ENCODE measurements around the gene FAM163B.

The FAM163B gene

DNA sequence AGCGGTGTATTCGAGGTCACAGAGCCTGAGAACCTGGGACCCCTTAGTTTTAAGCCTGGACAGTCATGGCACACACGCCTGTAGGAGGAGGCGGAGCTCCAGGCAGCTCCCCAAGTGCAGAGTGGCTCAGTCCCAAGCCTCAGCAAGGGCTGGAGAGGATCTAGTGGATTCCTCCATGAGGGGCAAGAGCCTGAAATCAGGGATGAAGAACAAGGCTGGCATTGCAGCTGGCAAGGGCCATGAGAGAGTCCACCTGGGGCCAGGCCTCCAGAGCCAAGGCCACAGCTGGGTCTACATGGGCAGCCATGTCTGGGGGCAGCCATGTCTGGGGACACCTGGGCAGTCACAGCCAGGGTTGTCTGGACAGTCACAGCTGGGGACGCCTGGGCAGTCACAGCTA, 52.8 kb downstream of the FAM163B start:
- Histone ChIP-seq H3K9me3 (replicated peaks; ENCODE audit: insufficient read depth, low read length) (no peaks in the 10 kb centered on the region), H2AFZ (ENCODE audit: low read length) (no peak overlapping the region), H3K36me3 (replicated peaks; ENCODE audit: insufficient read depth, low read length) (no peaks in the 10 kb centered on the region), H3K4me1 (ENCODE audit: low read length) (peaks cover 12% of the 10 kb centered on the region), H3K79me2 (ENCODE audit: low read length) (no peaks in the 10 kb centered on the region), H3K27me3 (replicated peaks; ENCODE audit: insufficient read depth, low read length) (peaks cover 49% of the 10 kb centered on the region), H3F3A (ENCODE audit: insufficient read depth, low read length) (no peaks in the 10 kb centered on the region), H4K20me1 (ENCODE audit: insufficient read depth, low read length) (no peaks in the 10 kb centered on the region), H3K4me3 (ENCODE audit: low read length) (no peak overlapping the region), H3K27ac (ENCODE audit: low read length) (no peak overlapping the region), H3K4me2 (ENCODE audit: low read depth, low read length) (no peak overlapping the region), H3K9me2 (replicated peaks; ENCODE audit: insufficient read depth, low read length) (no peaks in the 10 kb centered on the region), H3K9ac (ENCODE audit: low read length) (no peak overlapping the region)
- TF ChIP-seq EZH2 (optimal IDR thresholded peaks at IDR 0.05; ENCODE audit: low read depth, low read length) (no peak), EZH2phosphoT487 (IDR thresholded peaks at IDR 0.05; ENCODE audit: low read length) (no peak)
- TF ChIP-seq, protein P1, sequence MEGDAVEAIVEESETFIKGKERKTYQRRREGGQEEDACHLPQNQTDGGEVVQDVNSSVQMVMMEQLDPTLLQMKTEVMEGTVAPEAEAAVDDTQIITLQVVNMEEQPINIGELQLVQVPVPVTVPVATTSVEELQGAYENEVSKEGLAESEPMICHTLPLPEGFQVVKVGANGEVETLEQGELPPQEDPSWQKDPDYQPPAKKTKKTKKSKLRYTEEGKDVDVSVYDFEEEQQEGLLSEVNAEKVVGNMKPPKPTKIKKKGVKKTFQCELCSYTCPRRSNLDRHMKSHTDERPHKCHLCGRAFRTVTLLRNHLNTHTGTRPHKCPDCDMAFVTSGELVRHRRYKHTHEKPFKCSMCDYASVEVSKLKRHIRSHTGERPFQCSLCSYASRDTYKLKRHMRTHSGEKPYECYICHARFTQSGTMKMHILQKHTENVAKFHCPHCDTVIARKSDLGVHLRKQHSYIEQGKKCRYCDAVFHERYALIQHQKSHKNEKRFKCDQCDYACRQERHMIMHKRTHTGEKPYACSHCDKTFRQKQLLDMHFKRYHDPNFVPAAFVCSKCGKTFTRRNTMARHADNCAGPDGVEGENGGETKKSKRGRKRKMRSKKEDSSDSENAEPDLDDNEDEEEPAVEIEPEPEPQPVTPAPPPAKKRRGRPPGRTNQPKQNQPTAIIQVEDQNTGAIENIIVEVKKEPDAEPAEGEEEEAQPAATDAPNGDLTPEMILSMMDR (IDR thresholded peaks at IDR 0.05; ENCODE audit: low read length), result no peak
- DNase-seq, result no peak

DNA sequence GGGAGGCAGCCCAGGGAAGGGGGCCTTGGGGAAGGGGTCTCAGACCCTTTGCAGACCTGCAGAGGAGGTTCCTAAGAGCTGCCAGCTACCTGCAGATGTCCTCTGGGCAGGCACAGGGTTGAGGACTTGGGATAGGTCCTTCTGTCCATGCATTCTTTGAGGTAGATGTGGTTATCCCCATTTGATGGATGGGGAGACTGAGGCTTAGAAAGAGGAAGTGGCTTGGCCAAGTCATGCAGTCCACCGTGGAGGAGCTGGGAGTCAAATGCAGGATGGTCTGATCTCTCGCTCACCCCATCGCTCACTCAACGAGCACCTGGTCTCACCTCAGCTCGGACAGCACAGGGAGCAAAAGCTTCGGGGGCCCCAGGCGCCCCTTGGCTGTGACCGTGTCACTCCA, 54.5 kb downstream of the FAM163B start:
- Histone ChIP-seq H3K9me3 (replicated peaks; ENCODE audit: insufficient read depth, low read length) (no peaks in the 10 kb centered on the region), H3K4me3 (ENCODE audit: low read length) (no peak overlapping the region), H3K79me2 (ENCODE audit: low read length) (no peaks in the 10 kb centered on the region), H2AFZ (ENCODE audit: low read length) (no peak overlapping the region), H3K9me2 (replicated peaks; ENCODE audit: insufficient read depth, low read length) (no peaks in the 10 kb centered on the region), H3K4me1 (ENCODE audit: low read length) (peaks cover 12% of the 10 kb centered on the region), H3K27me3 (replicated peaks; ENCODE audit: insufficient read depth, low read length) (peaks cover 50% of the 10 kb centered on the region), H3K4me2 (ENCODE audit: low read depth, low read length) (no peak overlapping the region), H3F3A (ENCODE audit: insufficient read depth, low read length) (no peaks in the 10 kb centered on the region), H3K36me3 (replicated peaks; ENCODE audit: insufficient read depth, low read length) (no peaks in the 10 kb centered on the region), H3K9ac (ENCODE audit: low read length) (no peak overlapping the region), H3K27ac (ENCODE audit: low read length) (no peak overlapping the region), H4K20me1 (ENCODE audit: insufficient read depth, low read length) (no peaks in the 10 kb centered on the region)
- TF ChIP-seq, protein P1 (IDR thresholded peaks at IDR 0.05; ENCODE audit: low read length), result no peak
- TF ChIP-seq EZH2 (optimal IDR thresholded peaks at IDR 0.05; ENCODE audit: low read depth, low read length), result no peak
- TF ChIP-seq EZH2phosphoT487 (IDR thresholded peaks at IDR 0.05; ENCODE audit: low read length), result no peak
- no peak for DNase-seq

DNA sequence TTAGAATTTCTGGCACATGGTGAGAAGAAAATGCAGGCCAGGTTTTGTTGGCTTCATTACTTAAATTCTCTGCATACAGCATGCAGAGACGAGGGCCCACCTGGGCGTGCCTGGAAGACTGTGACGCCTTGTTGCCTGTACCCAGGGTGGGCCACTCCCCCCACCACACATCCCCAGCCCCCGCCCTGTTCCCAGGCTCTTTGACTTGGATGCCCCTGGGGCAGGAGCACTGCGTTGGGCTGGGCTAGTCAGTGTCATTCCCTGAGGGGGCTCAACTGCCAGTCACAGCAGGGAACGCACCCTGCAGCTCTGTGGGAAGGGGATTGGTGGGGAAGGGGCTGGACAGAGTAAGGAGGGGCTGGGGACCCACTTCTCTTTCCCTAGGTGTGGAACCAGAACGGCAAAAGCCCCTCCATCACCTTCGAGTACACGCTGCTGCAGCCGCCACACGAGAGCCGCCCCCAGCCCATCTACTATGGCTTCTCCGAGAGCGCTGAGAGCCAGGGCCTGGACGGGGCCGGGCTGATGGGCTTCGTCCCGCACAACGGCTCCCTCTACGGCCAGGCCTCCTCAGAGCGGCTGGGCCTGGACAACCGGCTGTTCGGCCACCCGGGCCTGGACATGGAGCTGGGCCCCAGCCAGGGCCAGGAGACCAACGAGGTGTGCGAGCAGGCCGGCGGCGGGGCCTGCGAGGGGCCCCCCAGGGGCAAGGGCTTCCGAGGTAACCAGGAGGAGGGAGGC, 55.0 kb downstream of the FAM163B start:
- no peaks in the 10 kb centered on the region for H3K79me2 ChIP-seq (ENCODE audit: low read length)
- H2AFZ ChIP-seq (ENCODE audit: low read length), result no peak overlapping the region
- no peak overlapping the region for H3K4me2 ChIP-seq (ENCODE audit: low read depth, low read length)
- no peak overlapping the region for H3K9ac ChIP-seq (ENCODE audit: low read length)
- peaks cover 12% of the 10 kb centered on the region for H3K4me1 ChIP-seq (ENCODE audit: low read length)
- no peaks in the 10 kb centered on the region for H4K20me1 ChIP-seq (ENCODE audit: insufficient read depth, low read length)
- peaks cover 47% of the 10 kb centered on the region for H3K27me3 ChIP-seq (replicated peaks; ENCODE audit: insufficient read depth, low read length)
- H3K36me3 ChIP-seq (replicated peaks; ENCODE audit: insufficient read depth, low read length), result no peaks in the 10 kb centered on the region
- no peak for DNase-seq
- no peaks in the 10 kb centered on the region for H3F3A ChIP-seq (ENCODE audit: insufficient read depth, low read length)
- H3K27ac ChIP-seq (ENCODE audit: low read length), result no peak overlapping the region
- no peaks in the 10 kb centered on the region for H3K9me2 ChIP-seq (replicated peaks; ENCODE audit: insufficient read depth, low read length)
- TF ChIP-seq EZH2 (optimal IDR thresholded peaks at IDR 0.05; ENCODE audit: low read depth, low read length) (no peak), EZH2phosphoT487 (IDR thresholded peaks at IDR 0.05; ENCODE audit: low read length) (no peak)
- TF ChIP-seq, protein P1 (IDR thresholded peaks at IDR 0.05; ENCODE audit: low read length), result no peak
- H3K4me3 ChIP-seq (ENCODE audit: low read length), result no peak overlapping the region
- no peaks in the 10 kb centered on the region for H3K9me3 ChIP-seq (replicated peaks; ENCODE audit: insufficient read depth, low read length)

Data from MM.1S (cell line).